Left hindlimb (tissue), 1 donor: Measurements from ENCODE around the gene UBE2N.
"Not testable (repeated sequence)": the region's sequence is repeated elsewhere in the genome, so short reads cannot be mapped to it uniquely, and the experiment has no call there.

Experiments
- DNase-seq: peaks from one replicate; pipeline ENCODE4 v3.0.0-alpha.2; 2018

The UBE2N gene

DNA sequence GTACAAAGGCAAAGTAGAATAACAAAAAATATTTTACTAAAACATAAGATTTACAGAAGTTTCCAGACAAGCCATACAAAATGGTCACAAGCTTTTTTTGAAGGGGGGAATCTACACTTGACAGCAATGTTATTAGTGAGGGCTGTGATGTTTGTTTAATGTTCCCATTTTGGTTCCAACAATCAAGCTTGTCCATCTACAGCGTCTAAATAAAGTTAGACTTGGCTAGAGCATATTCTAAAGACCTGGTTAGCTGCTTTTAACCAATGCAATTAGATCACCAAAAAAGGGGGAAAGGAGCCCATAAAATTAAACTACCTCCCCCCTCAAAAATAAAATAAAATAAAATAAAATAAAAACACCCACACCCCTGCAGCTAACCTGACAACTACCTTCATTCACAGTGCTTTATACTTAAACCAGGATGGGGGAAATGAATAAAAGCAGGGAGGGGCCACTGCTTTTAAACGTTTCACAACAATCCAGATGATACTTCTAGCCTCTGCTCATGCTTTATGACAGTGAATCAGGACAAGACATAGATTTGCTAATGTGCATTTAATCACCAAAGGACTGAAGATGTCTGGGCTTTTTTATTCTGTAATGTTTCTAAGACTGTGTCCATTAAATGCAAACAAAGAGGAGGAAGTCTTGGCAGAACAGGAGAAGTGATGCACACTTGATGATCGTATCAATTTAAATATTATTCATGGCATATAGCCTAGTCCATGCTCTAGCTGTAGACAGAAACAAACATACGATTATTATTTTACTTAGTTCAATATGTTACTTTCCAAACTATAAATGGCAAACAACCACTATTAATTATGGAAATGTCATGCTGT lies 32.2 kb downstream of the UBE2N start:
- DNase-seq, result not testable (repeated sequence)

GRCh38 chr12:93408813-93409212 lies 32.9 kb downstream of the UBE2N start:
- no peak for DNase-seq

DNA sequence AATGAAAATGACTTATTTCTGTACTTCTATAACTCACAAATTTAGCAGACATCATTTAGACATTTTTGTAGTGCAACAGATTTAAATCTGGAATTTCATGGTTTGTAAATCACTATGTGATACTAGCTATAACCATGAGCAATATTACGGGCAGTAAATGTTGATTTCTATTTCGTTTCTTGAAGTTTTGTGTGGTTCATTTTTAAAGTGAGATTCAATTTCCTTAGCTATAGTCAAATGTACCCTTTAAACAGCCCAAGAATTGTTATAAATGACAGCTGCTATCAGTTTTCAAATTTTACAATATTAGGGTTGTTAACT lies 33.8 kb downstream of the UBE2N start:
- DNase-seq, result no peak

- no peak for DNase-seq
These were observed 34.4 kb downstream of the UBE2N start for GRCh38 chr12:93407054-93407962.

DNA sequence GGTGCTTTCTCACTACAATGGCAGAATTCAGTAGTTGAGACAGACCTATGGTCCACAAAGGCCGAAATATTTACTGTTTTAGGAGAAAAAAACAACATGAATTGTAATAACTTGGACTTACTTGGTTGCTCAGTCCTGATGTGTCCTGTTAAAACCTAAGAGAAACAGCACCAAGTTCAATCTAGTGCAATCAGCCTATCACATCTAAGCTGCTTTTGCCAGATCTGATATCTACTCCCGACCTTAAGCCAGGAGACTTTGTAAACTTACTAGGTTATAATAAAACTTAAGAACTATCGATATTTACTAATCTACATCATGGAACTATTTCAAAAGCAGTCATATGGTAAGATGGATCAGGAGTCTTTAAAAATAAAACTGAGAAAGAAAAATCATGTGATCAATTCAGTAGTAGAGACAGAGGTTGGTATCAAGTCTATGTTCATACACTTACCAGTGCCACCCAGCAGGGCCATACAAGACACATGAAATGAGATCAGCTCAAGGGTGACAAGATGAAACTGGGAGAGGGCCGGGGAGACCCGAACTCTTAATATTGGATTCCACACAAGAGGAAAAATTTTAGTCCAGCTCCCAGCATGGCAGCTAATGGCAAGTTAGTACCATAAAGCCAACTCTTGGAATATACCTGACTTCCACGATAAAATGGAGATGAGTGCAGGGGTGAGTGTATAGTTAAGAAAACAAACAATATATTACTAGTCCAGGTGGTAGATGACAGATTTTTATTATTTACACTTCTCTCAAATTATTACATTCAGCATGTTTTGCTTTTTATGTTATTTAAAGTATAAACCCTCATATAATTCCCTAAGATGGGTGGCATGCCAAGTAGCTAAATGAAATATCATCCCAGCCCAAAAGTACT lies 36.5 kb downstream of the UBE2N start:
- no peak for DNase-seq

DNA sequence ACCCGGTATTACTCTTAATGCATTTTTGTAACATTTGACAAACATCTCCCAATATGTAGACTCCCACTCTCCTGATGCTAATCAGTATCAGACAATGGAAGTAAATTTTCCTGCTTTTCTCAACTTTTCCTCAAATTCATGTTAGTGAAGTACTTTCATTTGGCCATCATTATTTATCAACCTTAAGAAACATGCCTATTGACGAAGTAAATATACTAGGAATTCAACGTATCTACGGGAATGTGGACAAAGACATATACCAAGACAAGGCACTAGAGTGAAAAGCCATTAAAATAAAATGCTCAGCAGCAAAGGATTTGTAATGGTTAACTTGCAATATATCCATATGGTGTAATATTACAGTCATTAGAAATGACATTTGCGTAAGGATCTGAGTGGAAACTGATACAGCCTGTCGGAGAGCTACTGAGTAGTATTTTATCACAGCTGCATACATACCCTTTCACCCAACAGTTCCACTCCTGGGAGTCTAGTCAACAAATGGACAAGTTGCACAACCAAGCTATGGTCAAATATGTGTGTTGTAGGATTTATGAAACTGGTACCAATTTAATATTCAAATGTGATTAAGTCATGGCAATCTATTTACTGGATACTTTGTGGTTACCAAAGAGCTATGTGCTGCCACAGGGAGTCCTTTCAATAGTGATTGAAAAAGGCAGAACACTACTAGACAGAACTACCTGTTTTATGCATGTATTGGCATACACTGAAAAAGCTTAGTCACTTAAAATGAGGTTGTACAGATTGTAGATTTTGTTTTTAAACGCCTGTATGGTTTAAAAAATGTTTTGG lies 37.6 kb downstream of the UBE2N start:
- DNase-seq, result no peak

- DNase-seq, result no peak
These were observed 39.1 kb downstream of the UBE2N start for GRCh38 chr12:93402333-93403311.

GRCh38 chr12:93399183-93399863 lies 42.4 kb downstream of the UBE2N start:
- not testable (repeated sequence) for DNase-seq

- no peak for DNase-seq
These were observed 44.3 kb downstream of the UBE2N start for GRCh38 chr12:93397412-93397811.

- DNase-seq, result no peak
These were observed 48.3 kb downstream of the UBE2N start for GRCh38 chr12:93393425-93393824.

GRCh38 chr12:93390549-93391297 lies 51.0 kb downstream of the UBE2N start:
- DNase-seq, result no peak

DNA sequence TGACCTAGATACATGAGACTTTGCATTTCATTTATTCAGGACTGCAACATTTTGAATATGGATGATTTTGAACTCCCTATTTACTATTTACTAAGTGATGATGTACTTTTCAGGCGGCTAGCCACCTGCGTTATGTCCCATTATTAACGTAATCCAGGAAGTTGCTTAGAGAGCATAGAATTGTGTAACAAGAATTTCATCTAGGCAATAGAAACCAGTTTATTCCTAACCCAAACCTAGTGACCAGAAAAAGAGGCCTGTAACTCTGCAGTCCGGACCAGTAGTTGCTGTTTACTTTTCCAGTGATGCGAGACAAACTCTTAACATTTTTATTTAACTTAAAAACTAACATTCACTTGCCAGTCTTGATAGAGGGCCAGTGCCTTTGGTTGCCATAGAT lies 51.7 kb downstream of the UBE2N start:
- DNase-seq, result no peak

DNA sequence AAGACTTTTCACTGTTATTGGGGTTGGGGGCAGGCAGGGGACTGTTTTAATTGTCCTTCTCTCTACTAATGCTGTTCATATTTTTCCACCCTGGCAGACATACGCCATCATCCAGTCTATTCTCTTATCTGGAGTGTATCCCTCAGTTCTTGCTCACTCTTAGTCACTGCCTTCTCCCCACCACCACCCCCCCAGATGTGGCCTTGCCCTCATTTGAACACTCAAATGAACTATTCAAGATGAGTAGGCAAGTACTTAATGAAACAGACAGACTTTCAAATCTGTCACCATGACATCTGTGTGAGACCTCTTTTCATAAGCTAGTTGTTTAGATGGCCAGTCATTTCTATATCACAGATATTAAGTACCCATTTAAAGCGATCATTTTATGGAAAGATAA lies 54.0 kb downstream of the UBE2N start:
- no peak for DNase-seq

- DNase-seq, result not testable (repeated sequence)
These were observed 59.7 kb downstream of the UBE2N start for GRCh38 chr12:93381976-93382437.

- no peak for DNase-seq
These were observed 60.4 kb downstream of the UBE2N start for GRCh38 chr12:93381161-93381975.

- no peak for DNase-seq
These were observed 61.1 kb downstream of the UBE2N start for GRCh38 chr12:93380480-93381121.

GRCh38 chr12:93379981-93380361 lies 61.8 kb downstream of the UBE2N start:
- DNase-seq, result no peak
